Trophoblast cell (in vitro differentiated cells and primary cell): ENCODE results near the gene ARHGEF11.
A peak's percentile ranks its signal among the peaks of the same experiment; 100 is the strongest.

Source experiments
- DNase-seq, 2 donors: peaks; one replicate each; pipeline ENCODE4 v3.0.0-alpha.2; 2016
- H2AFZ ChIP-seq: 2 replicates; pipeline ENCODE4 v1.6.1; 2013; ENCODE audit warnings: low read length, moderate library complexity, mild to moderate bottlenecking; ENCODE audit not compliant: insufficient read depth, poor library complexity
- H2AK5ac ChIP-seq: 2 replicates; pipeline ENCODE4 v1.6.1; 2013; ENCODE audit warnings: mild to moderate bottlenecking, low read length
- H2BK120ac ChIP-seq: 2 replicates; pipeline ENCODE4 v1.6.1; 2013; ENCODE audit warnings: low read length, mild to moderate bottlenecking, moderate library complexity; ENCODE audit not compliant: insufficient read depth, poor library complexity
- H2BK12ac ChIP-seq: 2 replicates; pipeline ENCODE4 v1.6.1; 2013; ENCODE audit warnings: mild to moderate bottlenecking, low read length, moderate library complexity
- H2BK5ac ChIP-seq: 2 replicates; pipeline ENCODE4 v1.6.1; 2013; ENCODE audit warnings: low read length, low read depth, moderate library complexity, mild to moderate bottlenecking; ENCODE audit not compliant: poor library complexity
- H3K14ac ChIP-seq: 2 replicates; pipeline ENCODE4 v1.6.1; 2013; ENCODE audit warnings: mild to moderate bottlenecking, low read length
- H3K18ac ChIP-seq: 2 replicates; pipeline ENCODE4 v1.6.1; 2013; ENCODE audit warnings: mild to moderate bottlenecking, low read length
- H3K23ac ChIP-seq: 2 replicates; pipeline ENCODE4 v1.6.1; 2013; ENCODE audit warnings: low read length
- H3K27ac ChIP-seq: 2 replicates; pipeline ENCODE4 v1.5.1; 2013; ENCODE audit warnings: low read depth, mild to moderate bottlenecking, inconsistent platforms, low read length, moderate library complexity
- H3K27me3 ChIP-seq: 2 replicates; pipeline ENCODE4 v1.6.1; 2013; ENCODE audit warnings: inconsistent platforms, mild to moderate bottlenecking, low read length, moderate library complexity; ENCODE audit not compliant: insufficient read depth
- H3K36me3 ChIP-seq, 2 experiments: 1 replicate in 1 of 2; 2 replicates in 1 of 2; pipeline ENCODE4 v1.6.1; 2013; ENCODE audit warnings: low read length in 2 of 2, mild to moderate bottlenecking in 2 of 2, moderate library complexity in 1 of 2; ENCODE audit not compliant: insufficient read depth in 2 of 2, control insufficient read depth in 1 of 2
- H3K4ac ChIP-seq: 2 replicates; pipeline ENCODE4 v1.6.1; 2013; ENCODE audit warnings: low read depth, mild to moderate bottlenecking, low read length, moderate library complexity
- H3K4me1 ChIP-seq, 2 experiments: 1 replicate in 1 of 2; 2 replicates in 1 of 2; pipeline ENCODE4 v1.6.1; 2013; ENCODE audit warnings: low read length in 2 of 2, mild to moderate bottlenecking in 2 of 2, moderate library complexity in 1 of 2; ENCODE audit not compliant: insufficient read depth in 2 of 2, control insufficient read depth in 1 of 2
- H3K4me2 ChIP-seq: 2 replicates; pipeline ENCODE4 v1.6.1; 2013; ENCODE audit warnings: inconsistent platforms, mild to moderate bottlenecking, low read length, moderate library complexity
- H3K4me3 ChIP-seq: 2 replicates; pipeline ENCODE4 v1.5.1; 2013; ENCODE audit warnings: mild to moderate bottlenecking, low read depth, low read length, inconsistent platforms
- H3K79me1 ChIP-seq: one replicate; pipeline ENCODE4 v1.6.1; 2013; ENCODE audit warnings: low read length
- H3K79me2 ChIP-seq: 2 replicates; pipeline ENCODE4 v1.6.1; 2013; ENCODE audit warnings: low read length, mild to moderate bottlenecking; ENCODE audit not compliant: control insufficient read depth, insufficient read depth, poor library complexity
- H3K9ac ChIP-seq: 2 replicates; pipeline ENCODE4 v1.6.1; 2013; ENCODE audit warnings: mild to moderate bottlenecking, low read length
- H3K9me3 ChIP-seq: 2 replicates; pipeline ENCODE4 v1.6.1; 2013; ENCODE audit warnings: low read depth, mild to moderate bottlenecking, control low read depth, inconsistent platforms, low read length; ENCODE audit not compliant: insufficient read depth
- H4K12ac ChIP-seq: 2 replicates; pipeline ENCODE4 v1.6.1; 2013; ENCODE audit warnings: low read depth, mild to moderate bottlenecking, low read length, moderate library complexity
- H4K8ac ChIP-seq: 2 replicates; pipeline ENCODE4 v1.6.1; 2013; ENCODE audit warnings: low read depth, mild to moderate bottlenecking, low read length, moderate library complexity
- H4K91ac ChIP-seq: one replicate; pipeline ENCODE4 v1.6.1; 2013; ENCODE audit warnings: low read depth, mild to moderate bottlenecking, low read length, moderate library complexity
- WGBS: extraction: QIAGEN DNeasy Blood & Tissue Kit; methylation state at CpG from one replicate; pipeline ENCODE4 v1.1.7; 2013; ENCODE audit warnings: missing lambda C conversion rate; ENCODE audit not compliant: insufficient read length, insufficient coverage; ENCODE audit errors: extremely low coverage; 5-methylcytosine and 5-hydroxymethylcytosine counted together

Gene ARHGEF11

GRCh38 chr1:156893048-156893953, 152.2 kb downstream of the ARHGEF11 start, which contains the start of gene PEAR1:
Gene PEAR1 (plus strand): TSS chr1:156893718. CDS start chr1:156903927, 10,209 bp downstream.
- H3K23ac ChIP-seq = no peak within 1 kb of the TSS
- H3K36me3 ChIP-seq = no peaks in the 10 kb centered on the region
- peak within 1 kb of the TSS; percentile 86 for H3K14ac ChIP-seq
- WGBS = no CpG with 5 or more reads among the region's 60 CpGs
- peaks cover 45% of the 10 kb centered on the region for H3K79me1 ChIP-seq
- H4K91ac ChIP-seq = peak within 1 kb of the TSS; percentile 95
- peak within 1 kb of the TSS; percentile 72 for H3K4me3 ChIP-seq
- H3K27me3 ChIP-seq = no peaks in the 10 kb centered on the region
- peak within 1 kb of the TSS; percentile 30 for H2AFZ ChIP-seq
- peak within 1 kb of the TSS; percentile 86 for H3K18ac ChIP-seq
- H3K9ac ChIP-seq = peak within 1 kb of the TSS; percentile 54
- peak within 1 kb of the TSS; percentile 58 for H3K4me2 ChIP-seq
- H4K12ac ChIP-seq = no peak within 1 kb of the TSS
- H2BK5ac ChIP-seq = peak within 1 kb of the TSS; percentile 96
- H2BK120ac ChIP-seq = peak within 1 kb of the TSS; percentile 87
- H3K27ac ChIP-seq = peak within 1 kb of the TSS; percentile 96
- peak within 1 kb of the TSS; percentile 95 for H2AK5ac ChIP-seq
- no peaks in the 10 kb centered on the region for H3K9me3 ChIP-seq
- peaks cover 15% of the 10 kb centered on the region for H3K79me2 ChIP-seq
- H2BK12ac ChIP-seq = peak within 1 kb of the TSS; percentile 97
- H4K8ac ChIP-seq = peak within 1 kb of the TSS; percentile 78
- DNase-seq = no peak
- H3K4me1 ChIP-seq = peaks cover 42 to 46% of the 10 kb centered on the region in 2 experiments
- peak within 1 kb of the TSS; percentile 60 for H3K4ac ChIP-seq

GRCh38 chr1:156892190-156893047, 153.1 kb downstream of the ARHGEF11 start:
- H3K4me2 ChIP-seq = peak overlapping the region; percentile 53
- WGBS = no CpG with 5 or more reads among the region's 48 CpGs

GRCh38 chr1:156889802-156890580, 155.6 kb downstream of the ARHGEF11 start:
- 100% methylated on average over 1 of the region's 8 CpGs for WGBS
- H3K4me2 ChIP-seq = no peak overlapping the region

More at GRCh38 chr1:156892190-156893047, 153.1 kb downstream of the ARHGEF11 start:
- no peak overlapping the region for H3K14ac ChIP-seq
- DNase-seq = peak; percentile 83 to 90
- H3K36me3 ChIP-seq = no peaks in the 10 kb centered on the region
- no peak overlapping the region for H3K27ac ChIP-seq
- peak overlapping the region; percentile 47 for H4K91ac ChIP-seq
- no peak overlapping the region for H3K4me3 ChIP-seq
- peaks cover 37% of the 10 kb centered on the region for H3K79me1 ChIP-seq
- no peak overlapping the region for H4K8ac ChIP-seq
- no peak overlapping the region for H2AK5ac ChIP-seq
- H3K23ac ChIP-seq = no peak overlapping the region
- peak overlapping the region; percentile 19 for H2AFZ ChIP-seq
- H3K4ac ChIP-seq = no peak overlapping the region
- no peaks in the 10 kb centered on the region for H3K9me3 ChIP-seq
- H2BK12ac ChIP-seq = no peak overlapping the region
- no peak overlapping the region for H3K9ac ChIP-seq
- H3K27me3 ChIP-seq = no peaks in the 10 kb centered on the region
- H2BK120ac ChIP-seq = no peak overlapping the region
- no peak overlapping the region for H2BK5ac ChIP-seq
- peaks cover 33 to 37% of the 10 kb centered on the region in 2 experiments for H3K4me1 ChIP-seq
- H3K79me2 ChIP-seq = peaks cover 10% of the 10 kb centered on the region
- no peak overlapping the region for H3K18ac ChIP-seq
- no peak overlapping the region for H4K12ac ChIP-seq

GRCh38 chr1:156887734-156888133, 157.8 kb downstream of the ARHGEF11 start:
- Histone ChIP-seq H3K9me3 (peaks cover 1% of the 10 kb centered on the region), H2BK5ac (no peak overlapping the region), H3K27me3 (no peaks in the 10 kb centered on the region), H3K79me2 (no peaks in the 10 kb centered on the region), H2BK120ac (no peak overlapping the region), H3K23ac (no peak overlapping the region), H2AFZ (no peak overlapping the region), H3K79me1 (no peaks in the 10 kb centered on the region), H3K18ac (no peak overlapping the region), H2BK12ac (no peak overlapping the region), H3K4me3 (no peak overlapping the region), H4K12ac (no peak overlapping the region), H4K8ac (no peak overlapping the region), H3K4me1 (peaks cover 1 to 3% of the 10 kb centered on the region in 2 experiments), H2AK5ac (no peak overlapping the region), H3K27ac (no peak overlapping the region), H3K9ac (no peak overlapping the region), H3K4me2 (no peak overlapping the region), H3K4ac (no peak overlapping the region), H3K14ac (no peak overlapping the region), H3K36me3 (no peaks in the 10 kb centered on the region), H4K91ac (no peak overlapping the region)
- DNase-seq = no peak
- WGBS = no CpG with 5 or more reads among the region's 6 CpGs

More at GRCh38 chr1:156889802-156890580, 155.6 kb downstream of the ARHGEF11 start:
- Histone ChIP-seq H2BK120ac (no peak overlapping the region), H3K14ac (no peak overlapping the region), H3K4ac (no peak overlapping the region), H3K79me1 (peaks cover 17% of the 10 kb centered on the region), H4K91ac (no peak overlapping the region), H3K79me2 (peaks cover 5% of the 10 kb centered on the region), H3K9me3 (no peaks in the 10 kb centered on the region), H4K12ac (no peak overlapping the region), H4K8ac (peak overlapping the region; percentile 6), H3K27me3 (no peaks in the 10 kb centered on the region), H2BK12ac (no peak overlapping the region), H3K27ac (no peak overlapping the region), H3K36me3 (no peaks in the 10 kb centered on the region), H3K23ac (no peak overlapping the region), H3K18ac (no peak overlapping the region), H2BK5ac (no peak overlapping the region), H3K4me1 (peaks cover 14 to 18% of the 10 kb centered on the region in 2 experiments), H2AFZ (no peak overlapping the region), H3K9ac (no peak overlapping the region), H3K4me3 (no peak overlapping the region), H2AK5ac (no peak overlapping the region)
- peak; percentile 65 to 90 for DNase-seq
